Caco-2 (cell line): ENCODE data around the gene RFLNA. TPM values are rescaled to one million over a fixed set of nuclear protein-coding genes. Genes with fewer than 3 reads are reported as not detected.

Experiments used
- BruUV-seq: library from RNA; stranded (reverse); fragments of 400-500 nt; replicated peaks from 2 replicates; lab custom pipeline; 2021; lab: Mats Ljungman, UMichigan
- CTCF ChIA-PET: fragments of 300-600 bp; sonication (Branson Sonifier 250); formaldehyde crosslinking; loops from one replicate; lab custom pipeline; 2022; ENCODE audit warnings: antibody characterized with exemption; lab: Charles Lee
- POLR2A ChIA-PET: fragments of 300-600 bp; sonication (Branson Sonifier 250); formaldehyde crosslinking; loops from one replicate; lab custom pipeline; 2022; ENCODE audit warnings: antibody characterized with exemption; lab: Charles Lee
- DNase-seq, 2 experiments: peaks; one replicate each; pipeline versions ENCODE4 v3.0.0 to v3.0.0-alpha.2; 2020 to 2022
- H3K27me3 ChIP-seq: replicated peaks from 2 replicates; pipeline ENCODE4 v1.6.0; 2011; ENCODE audit warnings: low read length; ENCODE audit not compliant: control insufficient read depth, insufficient read depth
- H3K36me3 ChIP-seq: 2 replicates; pipeline ENCODE4 v1.5.1; 2011; ENCODE audit warnings: low read length; ENCODE audit not compliant: control insufficient read depth, insufficient read depth
- H3K4me1 ChIP-seq: fragments of 250-450 bp; sonication (Bioruptor Pico); 2 replicates; pipeline ENCODE4 v1.5.1; 2020; ENCODE audit warnings: mild to moderate bottlenecking
- H3K4me3 ChIP-seq: 2 replicates; pipeline ENCODE4 v1.5.1; 2011; ENCODE audit warnings: low read depth, mild to moderate bottlenecking, control low read depth, low read length
- H3K9me3 ChIP-seq: fragments of 250-450 bp; sonication (Bioruptor Pico); 2 replicates; pipeline ENCODE4 v1.5.1; 2020; ENCODE audit warnings: mild to moderate bottlenecking, moderate library complexity
- H3K27ac Mint-ChIP-seq: one replicate; pipeline ENCODE4 v1.8.0; 2022; ENCODE audit warnings: mixed read lengths; ENCODE audit not compliant: unreplicated experiment
- H3K27me3 Mint-ChIP-seq: one replicate; pipeline ENCODE4 v1.8.0; 2022; ENCODE audit warnings: mixed read lengths; ENCODE audit not compliant: insufficient read depth, unreplicated experiment
- H3K36me3 Mint-ChIP-seq: one replicate; pipeline ENCODE4 v1.8.0; 2022; ENCODE audit warnings: mild to moderate bottlenecking, mixed read lengths; ENCODE audit not compliant: insufficient read depth, unreplicated experiment
- H3K4me1 Mint-ChIP-seq: one replicate; pipeline ENCODE4 v1.8.0; 2022; ENCODE audit warnings: low read depth, mixed read lengths; ENCODE audit not compliant: unreplicated experiment
- H3K4me3 Mint-ChIP-seq: one replicate; pipeline ENCODE4 v1.8.0; 2022; ENCODE audit warnings: mild to moderate bottlenecking, moderate library complexity, mixed read lengths; ENCODE audit not compliant: unreplicated experiment
- H3K9me3 Mint-ChIP-seq: one replicate; pipeline ENCODE4 v1.8.0; 2022; ENCODE audit warnings: mixed read lengths; ENCODE audit not compliant: unreplicated experiment
- intact Hi-C: fragments of 100-400 bp; cut with micrococcal nuclease; formaldehyde crosslinking; loops from one replicate; pipeline ENCODE4 v1.10.0; 2022; ENCODE audit not compliant: unreplicated experiment
- total RNA-seq: library from RNA; stranded (reverse); gene quantifications from 2 replicates; pipeline ENCODE4 v1.2.3, GENCODE V29; 2022
- TF ChIP-seq, protein P1 (sequence below), 2 experiments: fragments of 200-600 bp in 1 of 2; IDR thresholded peaks; 1 replicate in 1 of 2; 2 replicates in 1 of 2; pipeline versions ENCODE4 v1.5.1 to v1.8.0; 2011 to 2022; ENCODE audit warnings: antibody characterized with exemption in 1 of 2, control low read depth in 1 of 2, inconsistent platforms in 1 of 2, low read depth in 1 of 2, low read length in 1 of 2, mild to moderate bottlenecking in 1 of 2, moderate library complexity in 1 of 2; ENCODE audit not compliant: insufficient read depth in 1 of 2, severe bottlenecking in 1 of 2, unreplicated experiment in 1 of 2

Gene RFLNA
- total RNA-seq, 1 experiment from 2014 or later: 15.4 TPM

DNA sequence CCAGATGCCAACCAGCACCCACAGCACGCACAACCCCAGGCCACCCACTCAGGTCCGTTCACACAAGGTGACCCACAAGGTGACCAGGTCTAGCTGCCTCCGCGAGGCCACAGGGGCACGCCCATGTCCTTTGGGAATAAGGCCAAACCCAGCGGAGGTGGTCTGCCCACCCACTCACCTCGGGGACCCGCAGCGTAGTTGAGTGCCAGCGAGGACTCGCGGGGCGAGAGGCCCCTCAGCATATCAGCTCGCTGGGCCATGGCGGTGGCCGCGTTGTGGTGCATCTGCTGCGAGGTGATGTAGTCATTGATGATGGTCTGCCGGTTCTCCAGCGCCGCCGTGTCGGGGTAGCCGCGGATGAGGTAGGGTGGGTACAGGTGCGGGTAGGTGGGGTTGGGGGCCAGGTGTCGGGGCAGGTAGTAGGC lies 46.8 kb downstream of the RFLNA start:
- TF ChIP-seq, protein P1, sequence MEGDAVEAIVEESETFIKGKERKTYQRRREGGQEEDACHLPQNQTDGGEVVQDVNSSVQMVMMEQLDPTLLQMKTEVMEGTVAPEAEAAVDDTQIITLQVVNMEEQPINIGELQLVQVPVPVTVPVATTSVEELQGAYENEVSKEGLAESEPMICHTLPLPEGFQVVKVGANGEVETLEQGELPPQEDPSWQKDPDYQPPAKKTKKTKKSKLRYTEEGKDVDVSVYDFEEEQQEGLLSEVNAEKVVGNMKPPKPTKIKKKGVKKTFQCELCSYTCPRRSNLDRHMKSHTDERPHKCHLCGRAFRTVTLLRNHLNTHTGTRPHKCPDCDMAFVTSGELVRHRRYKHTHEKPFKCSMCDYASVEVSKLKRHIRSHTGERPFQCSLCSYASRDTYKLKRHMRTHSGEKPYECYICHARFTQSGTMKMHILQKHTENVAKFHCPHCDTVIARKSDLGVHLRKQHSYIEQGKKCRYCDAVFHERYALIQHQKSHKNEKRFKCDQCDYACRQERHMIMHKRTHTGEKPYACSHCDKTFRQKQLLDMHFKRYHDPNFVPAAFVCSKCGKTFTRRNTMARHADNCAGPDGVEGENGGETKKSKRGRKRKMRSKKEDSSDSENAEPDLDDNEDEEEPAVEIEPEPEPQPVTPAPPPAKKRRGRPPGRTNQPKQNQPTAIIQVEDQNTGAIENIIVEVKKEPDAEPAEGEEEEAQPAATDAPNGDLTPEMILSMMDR (IDR thresholded peaks at IDR 0.05; ENCODE audit: insufficient read depth in 1 of 2, low read depth in 1 of 2, low read length in 1 of 2, severe bottlenecking in 1 of 2, unreplicated experiment in 1 of 2): no peak
- Mint-ChIP-seq H3K4me3 (no peak overlapping the region), H3K27ac (no peak overlapping the region), H3K9me3 (no peaks in the 10 kb centered on the region), H3K36me3 (peaks cover 95% of the 10 kb centered on the region), H3K27me3 (no peaks in the 10 kb centered on the region), H3K4me1 (no peaks in the 10 kb centered on the region)
- BruUV-seq: no TSS peak
- Histone ChIP-seq H3K4me3 (no peak overlapping the region), H3K27me3 (no peaks in the 10 kb centered on the region), H3K36me3 (no peaks in the 10 kb centered on the region; the same call in none of the 2 replicates), H3K9me3 (no peaks in the 10 kb centered on the region), H3K4me1 (no peaks in the 10 kb centered on the region)
- ChIA-PET CTCF (no interaction called here), POLR2A (no interaction called here)
- intact Hi-C loops: no loop called here
- no peak for DNase-seq

DNA sequence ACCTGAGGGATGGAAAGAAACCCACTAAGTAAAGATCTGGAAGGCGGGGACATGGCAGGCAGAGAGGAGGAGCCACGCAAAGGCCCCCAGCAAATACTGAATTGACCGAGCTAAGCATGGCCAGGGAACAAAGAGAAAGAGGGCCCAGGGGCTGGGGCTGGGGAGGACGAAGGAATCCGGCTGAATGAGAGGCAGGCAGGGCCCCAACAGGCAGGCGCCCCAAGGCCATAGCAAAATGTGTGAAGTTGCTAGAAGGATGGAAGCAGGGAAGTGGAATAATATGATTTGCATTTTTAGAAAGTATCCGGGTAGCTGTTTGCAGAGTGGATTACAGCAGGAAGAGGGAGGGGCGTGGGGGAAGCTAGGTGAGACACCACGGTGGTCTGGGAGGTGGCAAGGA lies 49.1 kb downstream of the RFLNA start:
- TF ChIP-seq, protein P1 (IDR thresholded peaks at IDR 0.05; ENCODE audit: insufficient read depth in 1 of 2, low read depth in 1 of 2, low read length in 1 of 2, severe bottlenecking in 1 of 2, unreplicated experiment in 1 of 2): no peak
- POLR2A ChIA-PET: no interaction called here
- Histone ChIP-seq H3K27me3 (no peaks in the 10 kb centered on the region), H3K36me3 (peaks cover 3% of the 10 kb centered on the region), H3K9me3 (no peaks in the 10 kb centered on the region), H3K4me3 (no peak overlapping the region), H3K4me1 (no peaks in the 10 kb centered on the region)
- Mint-ChIP-seq H3K27me3 (no peaks in the 10 kb centered on the region), H3K36me3 (peaks cover 95% of the 10 kb centered on the region), H3K9me3 (no peaks in the 10 kb centered on the region), H3K4me3 (no peak overlapping the region), H3K27ac (no peak overlapping the region), H3K4me1 (no peaks in the 10 kb centered on the region)
- CTCF ChIA-PET: interaction anchor here (0.6 kb wide), 1 partner anchor 633 kb away, joined by 4 read pairs; no protein-coding TSS in a partner anchor
- intact Hi-C loops: no loop called here
- BruUV-seq: no TSS peak
- DNase-seq: no peak

DNA sequence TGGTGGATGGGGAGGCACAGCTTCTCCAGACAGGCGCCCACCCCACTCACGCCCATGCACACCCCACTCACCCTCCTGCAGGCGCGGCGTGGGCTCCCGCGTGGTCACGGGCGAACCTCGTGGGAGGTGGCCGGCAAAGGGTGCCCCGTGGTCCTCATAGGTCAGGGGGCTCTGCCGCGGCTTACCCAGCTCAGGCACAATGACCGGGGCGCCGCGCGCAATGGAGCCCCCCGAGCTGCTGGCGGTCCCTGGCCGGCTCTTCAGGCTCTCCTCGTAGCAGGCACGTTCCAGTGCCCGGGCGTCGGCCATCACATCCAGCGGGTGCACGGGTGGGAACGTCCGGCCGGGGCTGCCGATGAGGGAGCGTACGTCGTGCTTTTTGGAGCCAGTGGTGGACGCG lies 49.6 kb downstream of the RFLNA start:
- H3K9me3 Mint-ChIP-seq: no peaks in the 10 kb centered on the region
- DNase-seq: no peak
- no TSS peak for BruUV-seq
- H3K4me3 Mint-ChIP-seq: no peak overlapping the region
- H3K36me3 Mint-ChIP-seq: peaks cover 91% of the 10 kb centered on the region
- no peak overlapping the region for H3K27ac Mint-ChIP-seq
- no peaks in the 10 kb centered on the region for H3K27me3 Mint-ChIP-seq
- ChIA-PET POLR2A (no interaction called here), CTCF (interaction anchor here (0.6 kb wide), 1 partner anchor 633 kb away, joined by 4 read pairs; no protein-coding TSS in a partner anchor)
- Histone ChIP-seq H3K4me1 (no peaks in the 10 kb centered on the region), H3K27me3 (no peaks in the 10 kb centered on the region), H3K9me3 (no peaks in the 10 kb centered on the region), H3K4me3 (no peak overlapping the region), H3K36me3 (peaks cover 3% of the 10 kb centered on the region)
- intact Hi-C loops: no loop called here
- no peaks in the 10 kb centered on the region for H3K4me1 Mint-ChIP-seq
- TF ChIP-seq, protein P1 (IDR thresholded peaks at IDR 0.05; ENCODE audit: insufficient read depth in 1 of 2, low read depth in 1 of 2, low read length in 1 of 2, severe bottlenecking in 1 of 2, unreplicated experiment in 1 of 2): no peak
